Amygdala (tissue), 56 donors: Measurements from ENCODE around the gene DPM2.
A peak's percentile ranks its signal among the peaks of the same experiment; 100 is the strongest.

Source experiments
- DNase-seq, 56 donors: peaks; one replicate each; lab custom pipeline; 2025; lab: John Stamatoyannopoulos, UW

Gene DPM2

GRCh38 chr9:127937388-127938297 is at the start of gene DPM2:
Gene DPM2 (minus strand): TSS chr9:127937854. CDS start chr9:127937820, 34 bp downstream.
- peak in 52 of 56 donors; percentile 24 to 86 (median 62) for DNase-seq

GRCh38 chr9:127987103-127987614 is 49.5 kb upstream of the DPM2 start:
- DNase-seq: peak in 2 of 56 donors; percentile 14 to 17

DNA sequence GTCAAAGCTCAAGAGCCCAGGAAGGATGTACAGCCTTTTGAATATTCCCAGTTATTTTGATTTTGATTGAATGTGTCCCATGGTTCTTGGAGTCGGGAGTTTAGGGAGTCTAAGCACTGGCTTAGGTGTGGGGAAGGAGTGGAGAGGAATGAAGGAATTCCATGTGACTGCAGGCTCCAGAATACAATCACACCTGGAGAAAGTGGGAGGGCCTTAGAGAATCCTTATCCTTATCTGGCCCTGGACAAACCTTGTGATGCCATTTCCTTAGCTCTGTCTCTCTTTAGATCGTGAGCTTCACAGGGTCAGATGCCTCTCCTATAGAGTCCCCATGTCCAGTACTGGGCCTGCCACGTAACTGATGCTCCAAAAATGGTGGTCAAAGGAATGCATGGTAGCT is 47.4 kb upstream of the DPM2 start:
- DNase-seq: no peak

GRCh38 chr9:127983847-127984289 is 46.2 kb upstream of the DPM2 start:
- DNase-seq: no peak

GRCh38 chr9:127982912-127983311 is 45.3 kb upstream of the DPM2 start:
- DNase-seq: no peak

- no peak for DNase-seq
Observed at GRCh38 chr9:127981559-127982121, 44.0 kb upstream of the DPM2 start.

- DNase-seq: peak in 54 of 56 donors; percentile 63 to 97 (median 93)
Observed at GRCh38 chr9:127980706-127981558, 43.3 kb upstream of the DPM2 start, which contains the start of gene EEIG1. Gene EEIG1 (minus strand): TSS chr9:127980989. CDS start chr9:127980137, 852 bp downstream.

GRCh38 chr9:127980060-127980705 is 42.5 kb upstream of the DPM2 start:
- DNase-seq: peak in 5 of 56 donors; percentile 45 to 64 (median 60)

DNA sequence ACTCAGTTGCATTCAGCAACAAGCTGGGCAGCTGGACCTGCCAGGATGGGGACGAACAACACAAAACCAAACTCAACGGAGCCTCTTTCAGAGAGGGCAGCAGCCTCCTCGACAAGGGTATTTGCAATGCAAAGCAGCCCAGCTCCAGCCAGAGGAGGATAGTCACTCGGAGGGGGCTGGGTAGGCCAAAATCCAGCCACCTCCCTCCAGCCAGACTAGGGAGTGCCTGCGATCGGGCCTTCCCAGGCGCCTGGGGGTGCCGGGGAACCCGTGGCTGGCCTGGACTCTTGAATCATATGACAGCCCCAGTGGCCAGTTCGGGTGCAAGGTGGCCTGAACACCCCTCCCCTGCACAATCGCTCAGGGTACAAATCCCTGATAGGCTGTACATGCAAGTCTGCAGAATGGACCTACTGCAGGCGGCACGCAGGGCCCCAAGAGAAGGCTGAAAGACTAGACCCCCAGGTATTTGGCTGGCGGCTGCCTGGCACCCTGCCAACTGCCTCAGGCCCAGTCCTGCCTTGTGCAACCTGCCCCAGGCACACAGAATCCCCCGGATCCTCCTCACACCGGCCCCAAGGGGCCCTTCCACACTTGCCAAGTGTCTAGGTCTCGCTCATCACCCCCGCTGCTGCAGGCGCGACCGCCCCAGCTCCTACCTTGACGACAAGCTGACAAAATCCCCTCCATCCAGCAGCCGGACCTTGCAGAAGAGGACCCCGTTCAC is 41.8 kb upstream of the DPM2 start:
- peak in 52 of 56 donors; percentile 60 to 96 (median 82) for DNase-seq

DNA sequence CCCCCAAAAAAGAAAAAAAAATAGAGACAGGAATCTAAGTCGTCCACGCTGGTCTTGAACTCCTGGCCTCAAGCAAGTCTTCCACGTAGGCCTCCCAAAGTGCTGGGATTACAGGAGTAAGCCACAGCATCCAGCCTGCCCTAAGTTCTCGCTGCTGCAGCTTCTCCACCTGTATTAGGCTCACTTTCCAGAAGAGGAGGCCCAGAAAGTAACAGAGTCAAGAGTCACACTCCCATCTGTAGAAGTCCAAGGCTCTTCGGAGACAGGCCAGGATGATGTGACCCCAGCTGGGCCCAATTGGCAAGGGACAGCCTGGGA is 41.3 kb upstream of the DPM2 start:
- no peak for DNase-seq

GRCh38 chr9:127977884-127978647 is 40.4 kb upstream of the DPM2 start:
- no peak for DNase-seq

- DNase-seq: no peak
Observed at GRCh38 chr9:127977009-127977883, 39.6 kb upstream of the DPM2 start.

DNA sequence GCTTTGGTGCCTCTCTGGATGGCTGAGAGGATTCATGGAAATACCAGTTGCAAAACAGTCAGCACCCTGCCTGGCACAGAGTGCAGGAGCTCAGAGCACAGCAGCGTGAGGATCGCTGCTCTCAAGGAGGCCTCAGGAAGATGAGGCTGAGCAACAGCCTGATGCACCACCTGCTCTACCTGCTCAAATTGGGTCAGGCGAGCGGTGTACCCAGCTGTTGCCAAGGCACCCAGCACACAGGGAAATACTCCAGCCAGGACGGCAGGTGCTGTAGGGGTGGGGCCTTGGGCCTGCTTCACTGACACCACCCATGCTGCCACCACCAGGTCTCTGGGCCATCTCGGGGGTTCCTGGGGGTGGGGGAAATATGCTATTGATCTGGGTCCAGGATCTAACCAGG is 38.8 kb upstream of the DPM2 start:
- no peak for DNase-seq

DNA sequence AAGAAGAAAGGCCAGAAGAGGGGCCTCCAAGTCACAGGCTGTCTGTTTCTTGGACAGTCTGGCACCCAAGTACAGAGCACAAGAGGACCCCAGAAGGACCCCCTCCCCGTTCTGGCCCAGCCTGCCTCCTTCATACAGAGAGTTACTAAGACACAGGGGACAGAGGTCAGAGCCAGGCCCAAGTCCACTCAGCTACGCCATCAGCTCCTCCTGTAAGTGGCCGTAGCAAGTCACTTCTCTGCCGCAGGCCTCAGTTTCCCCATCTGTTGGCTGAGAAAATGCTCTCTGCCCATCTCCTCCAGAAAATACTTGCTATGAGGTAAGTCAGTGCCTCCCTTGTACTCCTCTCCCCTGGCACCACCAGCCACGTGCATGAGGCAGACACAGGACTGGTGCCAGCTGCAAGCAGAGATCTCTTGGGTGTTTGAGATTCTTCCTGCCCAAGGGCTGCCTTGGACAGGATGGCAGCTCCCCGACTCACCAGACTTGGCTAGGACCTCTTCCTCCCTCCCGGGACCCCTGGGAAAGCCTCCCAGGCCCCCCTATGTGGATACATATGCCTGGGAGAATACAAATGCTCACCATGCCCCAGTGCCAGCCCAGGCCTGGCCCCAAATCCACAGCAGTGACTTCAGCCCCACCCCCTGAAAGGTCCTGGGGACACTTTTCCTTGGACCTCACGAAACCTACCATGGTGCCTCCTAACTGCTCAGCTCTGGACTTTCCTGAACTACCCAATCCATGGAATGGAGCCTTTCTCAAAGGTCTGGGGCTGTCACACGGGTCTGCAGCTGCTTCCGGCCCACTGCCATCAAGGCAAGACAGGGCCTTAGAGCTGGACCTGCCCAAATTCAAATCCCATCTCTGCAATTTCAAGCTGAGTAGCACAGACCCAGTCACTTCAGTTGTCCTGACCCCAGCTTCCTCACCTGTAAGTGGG is 38.0 kb upstream of the DPM2 start:
- DNase-seq: peak in 24 of 56 donors; percentile 30 to 75 (median 50)

GRCh38 chr9:127974769-127975261 is 37.2 kb upstream of the DPM2 start:
- DNase-seq: peak in 5 of 56 donors; percentile 46 to 62 (median 49)
